ENCODE measurements around the gene TMEM238L.

- TF ChIP-seq CTCF (IDR thresholded peaks at IDR 0.05) = no peak
- TF ChIP-seq POLR2A (IDR thresholded peaks at IDR 0.05) = no peak
Observed at GRCh38 chr17:10779609-10780008, 24.3 kb downstream of the TMEM238L start.
